B cell (primary cell): ENCODE results near the gene ADGRD1.

Source experiments
- EZH2 ChIP-seq: IDR thresholded peaks from 2 replicates; pipeline ENCODE4 v1.6.1; 2012; ENCODE audit warnings: borderline replicate concordance, low read depth, mild to moderate bottlenecking, moderate library complexity, low read length; ENCODE audit not compliant: insufficient read depth, poor library complexity, severe bottlenecking
- TF ChIP-seq, protein P1 (sequence below): fragments of 200-600 bp; IDR thresholded peaks from one replicate; pipeline ENCODE4 v1.8.0; 2022; ENCODE audit warnings: antibody characterized with exemption, mild to moderate bottlenecking

DNA sequence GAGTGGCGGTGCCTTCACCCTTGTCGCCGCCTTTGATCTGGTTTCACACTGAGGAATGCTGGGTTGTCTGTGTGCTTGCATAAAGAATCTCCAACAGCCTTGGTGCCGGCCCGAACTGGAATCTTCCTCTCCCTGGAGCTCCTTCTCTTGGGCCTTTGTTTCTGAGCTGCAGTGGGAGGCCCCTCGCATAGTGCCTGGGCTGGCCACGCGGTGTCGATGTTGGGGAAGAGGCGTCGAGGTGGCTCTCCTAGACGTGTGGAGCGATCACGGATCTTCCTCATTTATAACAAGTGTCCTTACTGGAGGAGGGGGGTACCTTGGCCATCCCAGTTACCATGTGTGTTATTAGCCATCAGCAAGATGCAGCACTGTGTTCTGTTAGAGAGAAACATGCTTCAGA lies 60.6 kb downstream of the ADGRD1 start:
- TF ChIP-seq, protein P1, sequence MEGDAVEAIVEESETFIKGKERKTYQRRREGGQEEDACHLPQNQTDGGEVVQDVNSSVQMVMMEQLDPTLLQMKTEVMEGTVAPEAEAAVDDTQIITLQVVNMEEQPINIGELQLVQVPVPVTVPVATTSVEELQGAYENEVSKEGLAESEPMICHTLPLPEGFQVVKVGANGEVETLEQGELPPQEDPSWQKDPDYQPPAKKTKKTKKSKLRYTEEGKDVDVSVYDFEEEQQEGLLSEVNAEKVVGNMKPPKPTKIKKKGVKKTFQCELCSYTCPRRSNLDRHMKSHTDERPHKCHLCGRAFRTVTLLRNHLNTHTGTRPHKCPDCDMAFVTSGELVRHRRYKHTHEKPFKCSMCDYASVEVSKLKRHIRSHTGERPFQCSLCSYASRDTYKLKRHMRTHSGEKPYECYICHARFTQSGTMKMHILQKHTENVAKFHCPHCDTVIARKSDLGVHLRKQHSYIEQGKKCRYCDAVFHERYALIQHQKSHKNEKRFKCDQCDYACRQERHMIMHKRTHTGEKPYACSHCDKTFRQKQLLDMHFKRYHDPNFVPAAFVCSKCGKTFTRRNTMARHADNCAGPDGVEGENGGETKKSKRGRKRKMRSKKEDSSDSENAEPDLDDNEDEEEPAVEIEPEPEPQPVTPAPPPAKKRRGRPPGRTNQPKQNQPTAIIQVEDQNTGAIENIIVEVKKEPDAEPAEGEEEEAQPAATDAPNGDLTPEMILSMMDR = no peak
- TF ChIP-seq EZH2 = no peak
